Activated CD4-positive, alpha-beta T cell treated with anti-CD3 and anti-CD28 coated beads for 1 hour (primary cell): ENCODE measurements around the gene RORB.

Experiments
- DNase-seq: peaks from one replicate; pipeline ENCODE4 v3.0.0-alpha.2; 2020

Gene RORB

GRCh38 chr9:74609671-74610405, 112.7 kb downstream of the RORB start:
- no peak for DNase-seq

- DNase-seq: no peak
These were observed 113.5 kb downstream of the RORB start for GRCh38 chr9:74610523-74611061.

- DNase-seq: no peak
These were observed 133.1 kb downstream of the RORB start for GRCh38 chr9:74630228-74630627.

DNA sequence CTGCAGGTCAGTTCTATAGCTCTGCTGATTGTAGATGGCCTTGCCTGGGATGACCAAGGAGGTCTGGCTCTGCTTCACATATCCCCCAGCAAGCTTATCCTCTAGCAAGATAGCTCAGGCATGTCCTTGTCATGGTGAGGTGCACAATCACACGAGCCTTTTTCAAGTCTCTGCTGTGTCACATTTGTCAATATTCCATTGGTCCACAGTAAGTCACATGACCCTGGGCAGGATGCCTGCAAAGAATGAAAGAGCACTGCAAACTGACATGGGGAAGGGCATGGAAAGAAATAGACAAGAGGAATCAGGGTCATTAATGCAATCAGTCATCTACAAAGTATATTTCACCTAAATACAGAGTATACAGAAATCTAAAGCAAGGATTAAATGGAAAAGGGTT, 142.0 kb downstream of the RORB start:
- DNase-seq: no peak

GRCh38 chr9:74642376-74642775, 145.2 kb downstream of the RORB start:
- DNase-seq: no peak

GRCh38 chr9:74643303-74643923, 146.3 kb downstream of the RORB start:
- DNase-seq: no peak

DNA sequence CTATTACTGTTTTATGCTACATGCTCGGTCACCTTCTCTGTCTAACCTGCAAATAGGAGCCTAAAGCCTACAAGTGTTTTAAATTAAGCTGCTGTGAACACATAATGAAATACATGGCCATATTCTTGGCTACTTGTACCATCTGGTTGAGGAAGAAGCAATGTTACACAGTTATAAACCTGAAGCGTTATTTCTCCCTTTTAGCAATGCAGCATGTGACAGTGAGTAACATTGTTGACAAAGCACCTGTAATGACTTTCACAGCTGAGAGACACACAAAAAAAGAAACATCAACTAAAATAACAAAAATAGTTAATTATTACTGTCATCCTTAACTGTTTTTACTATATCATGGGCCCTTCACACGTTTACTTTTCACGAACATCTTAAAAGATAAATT, 146.9 kb downstream of the RORB start:
- DNase-seq: no peak

GRCh38 chr9:74645007-74645639, 148.0 kb downstream of the RORB start:
- no peak for DNase-seq

GRCh38 chr9:74653410-74654080, 156.4 kb downstream of the RORB start:
- no peak for DNase-seq

DNA sequence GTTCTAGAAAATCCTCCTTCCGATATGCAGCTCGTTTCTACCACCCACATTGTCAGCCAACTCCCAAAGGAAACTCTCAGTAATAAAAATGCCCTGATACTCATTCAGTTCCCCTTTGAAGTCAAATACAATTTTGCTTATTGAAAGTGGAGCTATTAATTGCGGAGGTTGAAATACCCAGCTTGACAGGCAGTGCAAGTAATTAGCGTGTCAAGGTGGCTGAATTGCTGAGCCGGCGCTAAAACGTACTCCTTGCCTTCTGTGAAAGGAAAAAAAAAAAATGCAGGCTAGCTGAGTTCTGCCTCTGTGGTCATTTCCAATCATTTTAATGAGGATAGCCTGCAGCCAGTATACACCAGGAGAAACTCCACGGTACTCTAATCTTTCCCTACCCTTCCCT, 165.5 kb downstream of the RORB start:
- no peak for DNase-seq

DNA sequence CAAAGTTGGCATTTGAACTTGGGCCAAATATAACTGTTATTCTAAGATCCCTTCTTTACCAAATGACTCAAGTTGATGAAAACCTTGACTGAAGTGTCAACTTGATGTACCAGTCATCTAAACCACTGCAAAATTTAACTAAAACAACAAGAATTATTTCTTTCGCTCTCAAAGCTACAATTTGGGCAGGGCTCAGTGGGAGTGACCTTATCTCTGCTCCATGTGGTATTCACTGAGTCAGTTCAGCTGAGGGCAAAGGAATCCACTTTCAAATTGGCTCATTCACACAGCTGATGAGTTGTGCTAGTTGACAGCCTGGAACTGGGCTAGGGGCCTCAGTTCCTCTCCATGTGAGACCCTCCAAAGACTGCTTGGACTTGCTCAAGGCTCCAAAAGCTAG, 166.3 kb downstream of the RORB start:
- no peak for DNase-seq

DNA sequence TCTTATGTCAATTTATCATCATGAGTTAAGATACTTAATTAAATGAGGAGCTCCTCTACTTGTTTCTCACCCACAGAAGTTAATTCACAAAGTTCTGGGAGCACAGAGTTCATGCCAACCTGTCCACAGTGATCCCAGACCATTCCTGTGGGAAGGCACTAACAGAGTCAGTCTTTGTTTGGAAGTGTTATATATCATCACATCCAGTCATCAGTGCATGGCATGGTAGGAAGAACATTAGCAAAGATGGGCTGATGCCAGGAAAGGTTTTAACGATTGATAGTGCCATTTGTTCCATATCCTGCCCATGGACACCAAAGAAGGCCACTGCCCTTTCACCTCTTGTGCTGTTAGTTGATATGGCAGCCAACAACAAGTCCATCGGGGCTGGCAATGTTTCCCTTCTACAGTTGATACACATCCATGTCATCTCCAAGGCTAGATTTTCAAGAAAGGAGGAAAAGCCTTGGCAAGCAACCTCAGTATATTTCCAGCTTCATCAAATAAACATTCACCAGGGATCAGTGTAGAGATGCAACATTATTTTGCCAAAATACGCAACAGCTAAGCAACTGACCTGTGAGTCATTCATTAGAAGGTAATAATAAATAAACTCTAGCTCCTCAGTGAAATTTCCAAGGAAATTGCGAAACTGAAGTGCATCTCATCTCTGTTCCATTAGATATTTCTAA, 169.6 kb downstream of the RORB start:
- no peak for DNase-seq

DNA sequence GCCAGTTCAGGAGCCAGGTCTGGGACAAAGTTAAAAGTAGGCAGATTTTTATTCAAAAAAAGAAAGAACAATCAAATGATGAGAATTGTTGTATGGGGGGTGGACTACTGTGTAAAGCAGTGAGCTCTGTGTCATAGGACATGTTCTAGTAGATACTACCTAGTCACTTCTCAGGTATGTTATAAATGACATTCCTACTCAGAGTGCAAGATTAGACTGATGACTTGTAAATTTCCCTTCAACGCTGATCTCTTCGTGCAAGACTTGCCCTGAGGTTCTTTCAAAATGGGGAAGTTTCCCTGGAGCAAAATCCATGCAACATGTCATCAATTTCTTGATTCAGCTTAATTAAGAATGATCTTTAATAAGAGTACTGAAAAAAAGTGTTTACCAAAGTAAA, 175.1 kb downstream of the RORB start:
- no peak for DNase-seq

DNA sequence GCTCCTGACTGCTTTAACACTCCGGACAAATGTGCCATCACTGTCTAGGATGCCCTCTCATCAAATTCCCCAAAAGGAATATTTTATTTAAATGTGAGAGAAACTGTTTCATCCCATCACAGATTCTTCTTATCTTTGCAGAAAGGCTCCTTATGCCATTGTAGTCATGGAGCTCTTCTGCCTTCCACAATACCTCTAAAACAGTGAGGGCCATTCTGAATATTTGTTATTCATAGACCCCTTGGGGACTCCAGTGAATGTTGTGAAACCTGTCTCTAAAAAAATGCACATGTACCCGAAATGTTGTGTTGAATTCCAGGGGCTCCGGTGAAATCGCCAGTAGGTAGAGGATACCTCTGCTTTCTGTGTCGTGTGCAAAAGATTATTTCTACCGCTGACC, 176.9 kb downstream of the RORB start:
- DNase-seq: no peak

- DNase-seq: no peak
These were observed 184.8 kb downstream of the RORB start for GRCh38 chr9:74681906-74682305.

DNA sequence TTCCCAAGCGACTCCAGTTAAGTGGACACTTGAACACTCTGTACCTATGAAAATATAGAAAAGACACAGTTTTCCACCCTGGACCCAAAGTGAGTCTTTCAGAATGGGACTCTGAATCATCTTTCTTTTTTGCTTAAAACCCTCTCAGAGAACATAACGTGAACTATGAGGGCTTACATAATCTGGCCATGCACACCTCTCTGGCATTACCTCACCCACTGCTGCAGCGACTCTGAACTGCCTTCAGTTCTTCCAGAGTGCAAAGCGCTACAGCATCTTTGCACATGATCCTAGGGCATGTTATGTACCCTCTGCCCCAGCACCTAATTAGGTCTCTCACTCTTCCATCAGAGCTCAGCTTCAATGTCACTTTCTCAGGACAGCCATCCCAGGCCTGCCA, 186.2 kb downstream of the RORB start:
- no peak for DNase-seq

DNA sequence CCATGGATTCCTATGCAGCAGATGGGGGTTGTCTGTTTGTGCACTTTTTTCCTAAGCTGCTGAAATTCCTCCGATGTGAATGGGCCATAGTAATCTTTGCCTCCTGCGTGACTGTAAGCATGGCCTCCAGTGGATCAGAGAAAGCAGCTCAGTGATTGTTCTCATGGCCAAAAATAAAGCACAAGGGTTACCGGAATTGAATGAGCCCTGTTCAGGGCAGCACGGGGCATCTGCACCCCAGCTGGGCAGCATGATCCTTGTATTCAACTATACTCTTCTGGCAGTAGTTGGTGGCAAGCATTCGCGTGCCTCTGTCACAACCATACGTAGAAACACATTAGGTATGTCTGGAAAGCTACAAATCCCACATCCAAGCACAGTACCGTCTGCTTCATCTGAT, 193.9 kb downstream of the RORB start:
- DNase-seq: no peak

GRCh38 chr9:74696520-74696919, 199.4 kb downstream of the RORB start:
- no peak for DNase-seq

GRCh38 chr9:74697535-74697934, 200.4 kb downstream of the RORB start:
- no peak for DNase-seq

DNA sequence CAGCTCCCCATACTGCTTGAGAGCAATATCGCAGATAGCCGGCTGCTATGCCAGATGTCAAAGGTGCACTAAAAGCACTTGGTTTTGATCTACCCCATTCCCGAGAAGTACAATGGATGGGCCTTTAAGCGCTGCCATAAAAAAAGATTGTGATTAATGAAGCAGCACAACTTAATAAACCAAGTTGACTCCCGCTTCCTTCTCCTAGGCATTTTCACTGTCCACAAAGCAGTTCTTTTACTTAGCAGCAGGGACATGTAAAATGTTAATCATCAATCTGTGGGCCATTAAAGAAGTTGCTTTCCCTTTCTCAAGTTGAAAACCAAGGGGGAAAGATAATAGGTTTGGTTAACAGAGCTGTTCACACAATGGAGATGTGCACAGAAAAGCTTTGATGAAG, 214.2 kb downstream of the RORB start:
- DNase-seq: no peak

DNA sequence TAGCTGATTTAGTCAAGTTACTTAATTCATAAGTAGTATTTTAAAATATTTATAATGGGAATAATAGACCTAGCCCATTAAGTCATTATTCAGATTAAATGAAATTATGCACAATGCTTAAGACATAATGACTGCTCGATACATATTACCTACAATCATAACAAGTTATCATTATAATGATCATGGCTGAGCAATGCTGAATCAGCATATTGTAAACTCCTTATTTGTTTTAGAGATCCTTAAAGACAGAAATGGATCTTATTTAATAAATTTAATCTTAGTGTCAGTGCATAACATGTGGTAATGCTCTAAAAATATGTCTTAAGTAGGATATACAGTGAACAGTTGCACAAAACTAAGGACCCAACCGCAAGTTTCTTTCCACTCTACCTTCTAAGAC, 221.6 kb downstream of the RORB start:
- DNase-seq: no peak

GRCh38 chr9:74719306-74719705, 222.2 kb downstream of the RORB start:
- DNase-seq: no peak
